ENCODE data around the gene EYS.

DNA sequence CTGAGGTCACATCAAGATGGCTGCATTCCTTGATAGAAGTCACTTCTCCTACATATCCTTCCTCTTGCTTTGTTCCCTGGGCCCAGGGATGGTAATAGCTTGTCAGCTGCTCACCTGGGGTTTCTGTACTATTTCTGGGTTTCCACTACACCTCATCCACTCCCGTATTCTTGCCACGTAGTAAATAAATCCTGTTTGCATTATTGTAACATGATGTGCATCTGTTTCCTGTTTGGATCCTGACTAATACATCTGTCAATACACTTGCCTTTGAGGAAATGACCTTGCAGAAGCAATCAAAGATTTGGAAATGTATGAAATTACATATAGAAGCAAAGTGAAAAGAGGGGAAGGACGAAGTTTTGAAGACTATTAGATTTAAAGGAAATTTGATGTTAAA is 1452.5 kb downstream of the EYS start:
- TF ChIP-seq, protein P1, sequence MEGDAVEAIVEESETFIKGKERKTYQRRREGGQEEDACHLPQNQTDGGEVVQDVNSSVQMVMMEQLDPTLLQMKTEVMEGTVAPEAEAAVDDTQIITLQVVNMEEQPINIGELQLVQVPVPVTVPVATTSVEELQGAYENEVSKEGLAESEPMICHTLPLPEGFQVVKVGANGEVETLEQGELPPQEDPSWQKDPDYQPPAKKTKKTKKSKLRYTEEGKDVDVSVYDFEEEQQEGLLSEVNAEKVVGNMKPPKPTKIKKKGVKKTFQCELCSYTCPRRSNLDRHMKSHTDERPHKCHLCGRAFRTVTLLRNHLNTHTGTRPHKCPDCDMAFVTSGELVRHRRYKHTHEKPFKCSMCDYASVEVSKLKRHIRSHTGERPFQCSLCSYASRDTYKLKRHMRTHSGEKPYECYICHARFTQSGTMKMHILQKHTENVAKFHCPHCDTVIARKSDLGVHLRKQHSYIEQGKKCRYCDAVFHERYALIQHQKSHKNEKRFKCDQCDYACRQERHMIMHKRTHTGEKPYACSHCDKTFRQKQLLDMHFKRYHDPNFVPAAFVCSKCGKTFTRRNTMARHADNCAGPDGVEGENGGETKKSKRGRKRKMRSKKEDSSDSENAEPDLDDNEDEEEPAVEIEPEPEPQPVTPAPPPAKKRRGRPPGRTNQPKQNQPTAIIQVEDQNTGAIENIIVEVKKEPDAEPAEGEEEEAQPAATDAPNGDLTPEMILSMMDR (IDR thresholded peaks at IDR 0.05), result no peak
- no peak for TF ChIP-seq POLR2AphosphoS2 (conservative IDR thresholded peaks at IDR 0.05; ENCODE audit: low read length)
- TF ChIP-seq CHD4 (IDR thresholded peaks at IDR 0.05; ENCODE audit: borderline replicate concordance), result no peak

Measured in A549 (cell line).